Omental fat pad (tissue), 4 donors: Measurements from ENCODE around the gene DYSF. TPM values are rescaled to one million over a fixed set of nuclear protein-coding genes. Genes with fewer than 3 reads are reported as not detected.

Source experiments
- ATAC-seq: fragments of 150-250 bp; one replicate; pipeline ENCODE4 v1.9.1; 2016; ENCODE audit warnings: mild to moderate bottlenecking, moderate library complexity; ENCODE audit not compliant: low FRiP score
- DNase-seq: peaks from one replicate; pipeline ENCODE4 v3.0.0-alpha.2; 2019; ENCODE audit warnings: low spot score
- total RNA-seq, 4 donors: library from RNA; depleted of rRNA; stranded (reverse); fragments of >200 nt; gene quantifications; one replicate each; pipeline ENCODE4 v1.1.0, GENCODE V29; 2016
- TF ChIP-seq, protein P1 (sequence below), 3 donors: fragments of 450-650 bp; IDR thresholded peaks; one replicate each; pipeline ENCODE4 v1.5.1; 2016 to 2017; ENCODE audit warnings: antibody characterized with exemption in 3 of 3, mild to moderate bottlenecking in 3 of 3, moderate library complexity in 2 of 3

DYSF gene
- total RNA-seq, 4 donors from 2014 or later = 7.9 to 70.5 (median 17.8) TPM

DNA sequence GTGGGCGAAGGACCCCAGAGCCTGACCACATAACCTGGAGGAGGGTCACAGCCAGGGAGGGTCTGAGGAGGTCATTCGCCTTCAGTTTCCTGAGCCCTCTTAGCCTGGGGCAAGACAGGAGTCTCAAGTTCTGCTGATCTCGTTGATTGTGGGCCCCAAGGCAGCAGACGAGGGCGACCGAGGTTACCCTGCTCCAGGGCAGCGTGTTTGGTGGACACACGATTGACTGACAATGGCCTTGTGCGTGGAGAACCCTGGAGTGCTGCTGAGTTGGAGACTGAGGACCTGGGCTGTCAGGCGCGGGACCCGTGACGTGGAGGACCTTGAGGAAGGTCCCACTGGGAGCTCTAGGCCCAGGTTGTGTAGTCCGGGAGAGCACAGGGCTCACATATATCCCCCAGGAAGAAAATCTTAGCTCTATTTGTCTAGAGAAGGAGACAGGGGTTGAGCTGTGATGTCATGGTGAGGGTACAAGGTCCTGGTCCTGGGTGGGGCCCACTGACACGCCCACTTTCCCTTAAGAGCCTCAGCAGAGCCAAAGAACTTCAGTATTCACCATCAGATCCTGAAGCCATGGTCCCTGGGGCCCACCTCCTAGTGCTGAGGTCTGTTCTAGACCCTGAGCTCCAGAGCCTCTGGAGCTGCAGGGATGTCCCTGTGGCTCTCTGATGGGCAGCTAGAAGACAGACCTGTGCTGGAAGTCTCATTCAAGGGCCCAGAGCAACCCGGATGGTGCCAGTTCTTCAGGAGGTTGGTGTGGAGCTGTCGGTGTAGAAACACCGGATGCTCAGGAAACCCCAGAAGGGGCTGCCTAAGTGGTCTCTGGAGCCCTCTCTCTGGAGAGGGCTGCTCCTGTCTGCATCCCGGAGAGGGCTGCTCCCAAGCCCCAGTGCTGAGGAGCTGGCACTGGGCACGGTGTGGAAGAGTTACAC is 53.1 kb downstream of the DYSF start:
- TF ChIP-seq, protein P1, sequence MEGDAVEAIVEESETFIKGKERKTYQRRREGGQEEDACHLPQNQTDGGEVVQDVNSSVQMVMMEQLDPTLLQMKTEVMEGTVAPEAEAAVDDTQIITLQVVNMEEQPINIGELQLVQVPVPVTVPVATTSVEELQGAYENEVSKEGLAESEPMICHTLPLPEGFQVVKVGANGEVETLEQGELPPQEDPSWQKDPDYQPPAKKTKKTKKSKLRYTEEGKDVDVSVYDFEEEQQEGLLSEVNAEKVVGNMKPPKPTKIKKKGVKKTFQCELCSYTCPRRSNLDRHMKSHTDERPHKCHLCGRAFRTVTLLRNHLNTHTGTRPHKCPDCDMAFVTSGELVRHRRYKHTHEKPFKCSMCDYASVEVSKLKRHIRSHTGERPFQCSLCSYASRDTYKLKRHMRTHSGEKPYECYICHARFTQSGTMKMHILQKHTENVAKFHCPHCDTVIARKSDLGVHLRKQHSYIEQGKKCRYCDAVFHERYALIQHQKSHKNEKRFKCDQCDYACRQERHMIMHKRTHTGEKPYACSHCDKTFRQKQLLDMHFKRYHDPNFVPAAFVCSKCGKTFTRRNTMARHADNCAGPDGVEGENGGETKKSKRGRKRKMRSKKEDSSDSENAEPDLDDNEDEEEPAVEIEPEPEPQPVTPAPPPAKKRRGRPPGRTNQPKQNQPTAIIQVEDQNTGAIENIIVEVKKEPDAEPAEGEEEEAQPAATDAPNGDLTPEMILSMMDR (IDR thresholded peaks at IDR 0.05) = no peak
- no peak for DNase-seq
- no peak for ATAC-seq

DNA sequence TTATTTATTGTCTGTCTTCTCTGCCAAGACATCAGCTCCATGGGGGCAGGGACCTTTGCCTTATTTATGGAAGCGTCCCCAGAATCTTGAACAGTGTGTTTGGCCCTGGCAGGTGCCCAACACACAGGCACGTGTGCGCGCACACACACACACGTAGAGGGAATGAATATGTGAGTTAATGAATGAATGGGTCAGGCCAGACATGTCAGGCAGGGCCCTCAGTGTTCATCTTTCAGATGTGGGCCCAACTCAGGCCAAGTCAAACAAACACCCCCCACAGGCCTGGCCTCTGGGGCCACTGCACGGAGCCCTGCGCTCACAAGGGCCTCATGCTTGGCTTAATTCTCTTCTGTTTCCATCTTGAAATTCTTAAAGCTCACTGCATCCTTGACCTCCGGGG is 54.1 kb downstream of the DYSF start:
- TF ChIP-seq, protein P1 (IDR thresholded peaks at IDR 0.05) = no peak
- DNase-seq = no peak
- ATAC-seq = no peak

GRCh38 chr2:71510196-71510807 is 56.9 kb downstream of the DYSF start:
- peak; percentile 65 for DNase-seq
- ATAC-seq = no peak
- TF ChIP-seq, protein P1 (IDR thresholded peaks at IDR 0.05) = peak in 1 of 3 donors; percentile 27

GRCh38 chr2:71510938-71511337 is 57.6 kb downstream of the DYSF start:
- TF ChIP-seq, protein P1 (IDR thresholded peaks at IDR 0.05) = no peak
- ATAC-seq (no peak), DNase-seq (no peak)

GRCh38 chr2:71511776-71512175 is 58.4 kb downstream of the DYSF start:
- DNase-seq = no peak

DNA sequence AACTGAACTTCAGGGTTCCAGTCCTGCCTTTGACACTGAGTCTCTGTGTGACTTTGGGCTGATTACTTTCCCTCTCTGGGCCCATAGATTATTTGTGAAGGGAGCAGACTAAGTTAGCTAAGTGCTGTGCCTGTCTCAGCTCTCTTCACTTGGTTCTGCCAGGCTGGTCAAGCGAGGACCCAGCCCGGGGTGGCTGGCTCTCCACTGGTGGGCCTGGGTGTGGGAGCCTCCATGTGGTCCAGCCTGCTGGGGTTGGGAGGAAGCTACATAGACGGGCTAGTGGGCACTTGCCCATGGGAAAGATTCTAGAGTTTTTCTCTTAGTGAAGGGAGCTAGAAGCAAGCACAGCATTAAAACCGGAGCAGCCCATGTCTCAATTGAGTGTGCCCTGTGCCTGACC is 59.0 kb downstream of the DYSF start:
- TF ChIP-seq, protein P1 (IDR thresholded peaks at IDR 0.05) = no peak
- ATAC-seq (no peak), DNase-seq (no peak)

More at GRCh38 chr2:71511776-71512175, 58.4 kb downstream of the DYSF start:
- TF ChIP-seq, protein P1 (IDR thresholded peaks at IDR 0.05) = no peak
- ATAC-seq = no peak
